Left ventricle myocardium superior (tissue), 1 donor: ENCODE data around the gene SLC4A11. TPM values are rescaled to one million over a fixed set of nuclear protein-coding genes. Genes with fewer than 3 reads are reported as not detected.

Source experiments
- ATAC-seq: fragments of 200-7000 bp; cut with Tn5 transposase; one replicate; pipeline ENCODE4 v1.9.1; 2020; ENCODE audit warnings: mild to moderate bottlenecking, moderate library complexity
- DNase-seq: peaks from one replicate; pipeline ENCODE4 v3.0.0-alpha.2; 2020
- intact Hi-C: fragments of 100-400 bp; cut with micrococcal nuclease; formaldehyde crosslinking; loops from one replicate; pipeline ENCODE4 v1.11.0; 2022
- long read RNA-seq: library from polyadenylated mRNA; unstranded; transcript quantifications from one replicate; pipeline ENCODE4 v2.0.0, GENCODE V29; 2021
- total RNA-seq: library from RNA; stranded (reverse); fragmentation: NEBNext Ultra II Directional; extraction: Animal tissue kit (Norgen Biotek cat#: 25700); gene quantifications from one replicate; pipeline ENCODE4 v1.2.1, GENCODE V29; 2021
- donor health status: DM: no; HTN: yes; CAD: no; lungs with severe emphysema.

Gene SLC4A11
- total RNA-seq: 0.82 TPM
- long read RNA-seq: 0 reads

- intact Hi-C loops: no loop called here
- ATAC-seq (peak; percentile 82), DNase-seq (peak; percentile 81)
These were observed at the start of gene SLC4A11 for GRCh38 chr20:3239026-3239866. Gene SLC4A11, minus strand, starts transcription at chr20:3239190. Its CDS starts 53 bp downstream, at chr20:3239137.

GRCh38 chr20:3283222-3283820, 44.3 kb upstream of the SLC4A11 start:
- DNase-seq (no peak), ATAC-seq (no peak)
- intact Hi-C loops: no loop called here

GRCh38 chr20:3282271-3283221, 43.6 kb upstream of the SLC4A11 start:
- ATAC-seq (no peak), DNase-seq (no peak)
- intact Hi-C loops: no loop called here

GRCh38 chr20:3281437-3281836, 42.4 kb upstream of the SLC4A11 start:
- intact Hi-C loops: no loop called here
- no peak for DNase-seq
- no peak for ATAC-seq

- ATAC-seq (no peak), DNase-seq (no peak)
- intact Hi-C loops: no loop called here
These were observed 40.8 kb upstream of the SLC4A11 start for GRCh38 chr20:3279761-3280160.

- DNase-seq (no peak), ATAC-seq (no peak)
- intact Hi-C loops: no loop called here
These were observed 38.9 kb upstream of the SLC4A11 start for GRCh38 chr20:3277686-3278465.

- ATAC-seq (peak; percentile 41), DNase-seq (no peak)
- intact Hi-C loops: no loop called here
These were observed 37.7 kb upstream of the SLC4A11 start for GRCh38 chr20:3276680-3277015.

- intact Hi-C loops: no loop called here
- no peak for ATAC-seq
- no peak for DNase-seq
These were observed 37.1 kb upstream of the SLC4A11 start for GRCh38 chr20:3275966-3276679.

GRCh38 chr20:3275064-3275935, 36.3 kb upstream of the SLC4A11 start:
- DNase-seq (no peak), ATAC-seq (peak; percentile 51)
- intact Hi-C loops: no loop called here

GRCh38 chr20:3273371-3273770, 34.4 kb upstream of the SLC4A11 start:
- no peak for DNase-seq
- intact Hi-C loops: no loop called here
- no peak for ATAC-seq

GRCh38 chr20:3270051-3270450, 31.1 kb upstream of the SLC4A11 start:
- DNase-seq (no peak), ATAC-seq (no peak)
- intact Hi-C loops: no loop called here

GRCh38 chr20:3262566-3262965, 23.6 kb upstream of the SLC4A11 start:
- DNase-seq: no peak
- no peak for ATAC-seq
- intact Hi-C loops: no loop called here

GRCh38 chr20:3258429-3258828, 19.4 kb upstream of the SLC4A11 start:
- DNase-seq: no peak
- no peak for ATAC-seq
- intact Hi-C loops: no loop called here

GRCh38 chr20:3255728-3256127, 16.7 kb upstream of the SLC4A11 start:
- intact Hi-C loops: no loop called here
- DNase-seq (no peak), ATAC-seq (no peak)

GRCh38 chr20:3251806-3252205, 12.8 kb upstream of the SLC4A11 start:
- intact Hi-C loops: no loop called here
- peak; percentile 26 for ATAC-seq
- DNase-seq: peak; percentile 55

- DNase-seq: no peak
- intact Hi-C loops: no loop called here
- ATAC-seq: no peak
These were observed 11.1 kb upstream of the SLC4A11 start for GRCh38 chr20:3250091-3250504.

- intact Hi-C loops: no loop called here
- peak; percentile 10 for ATAC-seq
These were observed 10.0 kb upstream of the SLC4A11 start for GRCh38 chr20:3248993-3249347.

More at GRCh38 chr20:3248993-3249347, 10.0 kb upstream of the SLC4A11 start:
- no peak for DNase-seq
